ENCODE results near the gene TRABD2B. TPM values are rescaled to one million over a fixed set of nuclear protein-coding genes. Genes with fewer than 3 reads are reported as not detected.

The TRABD2B gene
- total RNA-seq, 1 donor: under 0.01 TPM

DNA sequence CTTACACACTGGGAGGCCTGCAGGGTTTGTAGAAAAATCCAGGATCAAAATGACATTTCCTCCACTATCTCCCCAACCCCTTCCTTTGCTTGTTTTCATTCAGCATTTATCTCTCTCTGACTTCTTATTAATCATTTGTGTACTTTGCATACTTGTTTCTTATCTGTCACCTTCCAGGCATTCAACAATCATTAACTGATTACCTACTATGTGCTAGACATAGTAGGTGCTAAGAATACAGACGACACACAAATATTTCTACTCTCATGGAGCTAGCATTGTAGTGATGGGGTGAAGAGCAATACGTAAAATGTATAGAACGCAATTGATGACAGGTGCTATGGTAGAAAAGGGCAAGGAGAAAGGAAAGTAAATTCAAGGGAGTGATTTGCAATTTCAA, 20.9 kb downstream of the TRABD2B start:
- Histone ChIP-seq H3K4me3 (ENCODE audit: insufficient read depth, low read length) (no peak overlapping the region), H3K27ac (ENCODE audit: low read depth, low read length) (no peak overlapping the region), H4K20me1 (ENCODE audit: insufficient read depth, low read length) (no peaks in the 10 kb centered on the region), H2AFZ (ENCODE audit: low read length) (no peak overlapping the region), H3K27me3 (ENCODE audit: insufficient read depth, low read length) (peaks cover 3% of the 10 kb centered on the region), H3K4me2 (ENCODE audit: insufficient read depth, low read length) (no peak overlapping the region), H3K36me3 (ENCODE audit: insufficient read depth, low read length) (no peaks in the 10 kb centered on the region), H3K9me3 (ENCODE audit: low read depth, low read length) (no peaks in the 10 kb centered on the region), H3K79me2 (ENCODE audit: insufficient read depth, low read length) (no peaks in the 10 kb centered on the region), H3K4me1 (ENCODE audit: insufficient read depth, low read length) (no peaks in the 10 kb centered on the region)
- no peak for DNase-seq (ENCODE audit: insufficient read length, low spot score, missing footprints)
- TF ChIP-seq, protein P1, sequence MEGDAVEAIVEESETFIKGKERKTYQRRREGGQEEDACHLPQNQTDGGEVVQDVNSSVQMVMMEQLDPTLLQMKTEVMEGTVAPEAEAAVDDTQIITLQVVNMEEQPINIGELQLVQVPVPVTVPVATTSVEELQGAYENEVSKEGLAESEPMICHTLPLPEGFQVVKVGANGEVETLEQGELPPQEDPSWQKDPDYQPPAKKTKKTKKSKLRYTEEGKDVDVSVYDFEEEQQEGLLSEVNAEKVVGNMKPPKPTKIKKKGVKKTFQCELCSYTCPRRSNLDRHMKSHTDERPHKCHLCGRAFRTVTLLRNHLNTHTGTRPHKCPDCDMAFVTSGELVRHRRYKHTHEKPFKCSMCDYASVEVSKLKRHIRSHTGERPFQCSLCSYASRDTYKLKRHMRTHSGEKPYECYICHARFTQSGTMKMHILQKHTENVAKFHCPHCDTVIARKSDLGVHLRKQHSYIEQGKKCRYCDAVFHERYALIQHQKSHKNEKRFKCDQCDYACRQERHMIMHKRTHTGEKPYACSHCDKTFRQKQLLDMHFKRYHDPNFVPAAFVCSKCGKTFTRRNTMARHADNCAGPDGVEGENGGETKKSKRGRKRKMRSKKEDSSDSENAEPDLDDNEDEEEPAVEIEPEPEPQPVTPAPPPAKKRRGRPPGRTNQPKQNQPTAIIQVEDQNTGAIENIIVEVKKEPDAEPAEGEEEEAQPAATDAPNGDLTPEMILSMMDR (IDR thresholded peaks at IDR 0.05; ENCODE audit: extremely low read depth, low read depth, low read length): no peak

DNA sequence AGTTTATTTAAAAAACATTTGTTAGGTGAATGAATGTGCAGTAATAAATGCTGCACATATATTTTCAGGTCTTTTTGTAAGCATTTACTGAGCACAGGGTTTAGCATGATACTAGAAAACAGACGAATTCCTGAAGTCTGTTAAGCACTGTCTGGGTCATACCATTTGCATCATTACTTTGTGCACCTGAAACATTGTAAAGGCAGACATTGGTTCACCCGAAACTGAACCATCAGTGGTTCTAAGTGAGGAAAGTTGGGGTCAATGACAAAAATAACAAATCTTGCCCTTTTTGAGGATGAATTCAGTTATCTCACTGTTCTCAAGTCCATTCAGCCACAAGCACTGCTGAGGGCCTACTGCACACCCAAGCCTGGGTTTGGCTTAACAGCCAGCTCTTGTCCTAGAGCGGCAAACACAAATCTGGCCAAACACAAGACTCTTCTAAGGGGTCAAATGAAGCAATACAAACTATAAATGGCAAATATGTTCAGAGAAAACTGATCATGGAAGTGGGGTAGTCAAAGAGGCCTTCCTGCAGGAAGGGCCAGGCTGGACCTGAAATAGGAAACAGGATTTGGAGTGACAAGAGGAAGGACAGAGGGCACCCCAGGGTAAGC, 21.8 kb downstream of the TRABD2B start:
- Histone ChIP-seq H3K27me3 (ENCODE audit: insufficient read depth, low read length) (peaks cover 3% of the 10 kb centered on the region), H2AFZ (ENCODE audit: low read length) (no peak overlapping the region), H4K20me1 (ENCODE audit: insufficient read depth, low read length) (no peaks in the 10 kb centered on the region), H3K9me3 (ENCODE audit: low read depth, low read length) (no peaks in the 10 kb centered on the region), H3K36me3 (ENCODE audit: insufficient read depth, low read length) (no peaks in the 10 kb centered on the region), H3K79me2 (ENCODE audit: insufficient read depth, low read length) (no peaks in the 10 kb centered on the region), H3K27ac (ENCODE audit: low read depth, low read length) (no peak overlapping the region), H3K4me1 (ENCODE audit: insufficient read depth, low read length) (no peaks in the 10 kb centered on the region), H3K4me3 (ENCODE audit: insufficient read depth, low read length) (no peak overlapping the region), H3K4me2 (ENCODE audit: insufficient read depth, low read length) (no peak overlapping the region)
- peak; percentile 65 for DNase-seq (ENCODE audit: insufficient read length, low spot score, missing footprints)
- TF ChIP-seq, protein P1 (IDR thresholded peaks at IDR 0.05; ENCODE audit: extremely low read depth, low read depth, low read length): no peak

DNA sequence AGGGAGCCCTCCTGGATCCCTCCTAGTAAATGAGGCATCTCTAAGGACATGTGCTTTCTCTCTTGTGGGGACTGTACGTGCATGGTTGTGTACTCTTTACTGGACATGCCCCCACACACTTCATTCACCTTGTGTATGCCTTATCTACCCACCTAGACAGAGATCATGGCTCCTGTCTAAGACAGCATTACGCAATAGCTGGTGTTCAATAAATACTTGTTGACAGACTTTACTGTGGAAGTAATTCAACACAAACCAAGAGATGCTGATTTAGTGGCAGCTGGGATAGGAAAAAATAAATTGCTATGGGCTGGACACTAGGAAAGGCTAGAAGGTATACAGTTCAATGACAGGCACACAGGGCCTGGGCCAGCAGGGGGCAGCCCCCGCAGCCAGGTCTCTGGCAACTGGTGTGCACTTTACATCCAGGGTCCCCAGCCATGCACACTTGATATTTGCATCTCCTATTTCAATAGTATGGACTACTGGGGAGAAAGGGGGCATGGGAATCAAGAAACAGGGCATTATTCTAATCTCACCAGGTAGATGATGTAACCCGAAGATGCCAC, 24.2 kb downstream of the TRABD2B start:
- Histone ChIP-seq H3K27me3 (ENCODE audit: insufficient read depth, low read length) (peaks cover 3% of the 10 kb centered on the region), H3K36me3 (ENCODE audit: insufficient read depth, low read length) (no peaks in the 10 kb centered on the region), H3K4me2 (ENCODE audit: insufficient read depth, low read length) (no peak overlapping the region), H3K9me3 (ENCODE audit: low read depth, low read length) (no peaks in the 10 kb centered on the region), H2AFZ (ENCODE audit: low read length) (no peak overlapping the region), H3K79me2 (ENCODE audit: insufficient read depth, low read length) (no peaks in the 10 kb centered on the region), H3K27ac (ENCODE audit: low read depth, low read length) (no peak overlapping the region), H3K4me3 (ENCODE audit: insufficient read depth, low read length) (no peak overlapping the region), H4K20me1 (ENCODE audit: insufficient read depth, low read length) (no peaks in the 10 kb centered on the region), H3K4me1 (ENCODE audit: insufficient read depth, low read length) (no peaks in the 10 kb centered on the region)
- no peak for DNase-seq (ENCODE audit: insufficient read length, low spot score, missing footprints)
- TF ChIP-seq, protein P1 (IDR thresholded peaks at IDR 0.05; ENCODE audit: extremely low read depth, low read depth, low read length): peak; percentile 39

DNA sequence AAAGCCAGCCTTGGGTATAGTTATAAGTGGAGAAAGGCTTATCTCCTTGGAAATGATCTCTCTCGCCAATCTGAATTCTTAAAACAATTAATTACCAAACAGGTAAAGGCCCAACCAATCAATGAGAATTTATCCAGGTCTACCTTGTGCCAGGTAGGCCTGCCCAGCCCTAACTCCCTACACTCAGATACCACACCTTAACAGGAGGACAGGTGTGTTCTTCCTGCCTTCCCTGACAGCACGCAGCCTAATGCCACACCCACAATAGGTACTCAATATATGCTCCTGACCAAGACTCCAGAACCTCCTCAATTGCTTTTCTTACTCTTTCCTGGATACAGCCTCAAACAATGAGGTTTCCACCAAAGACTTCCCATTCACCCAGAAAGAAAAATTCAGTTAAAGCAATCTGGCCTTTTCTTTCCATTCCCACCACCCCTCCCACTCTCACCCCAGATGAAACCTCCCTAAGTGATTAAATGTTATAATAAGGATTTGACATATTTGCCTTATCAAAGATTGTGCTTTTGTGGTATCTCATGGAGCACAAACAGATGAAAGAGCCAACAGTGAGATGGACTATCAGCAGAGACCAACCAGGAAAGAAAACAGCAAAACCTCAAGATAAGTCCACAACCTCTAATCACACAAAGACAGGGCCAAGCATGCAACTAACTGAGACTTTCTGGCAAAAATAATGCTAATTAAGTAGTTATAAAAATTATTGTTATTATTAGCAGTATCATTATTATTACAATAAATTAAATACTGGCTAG, 25.6 kb downstream of the TRABD2B start:
- Histone ChIP-seq H3K27ac (ENCODE audit: low read depth, low read length) (no peak overlapping the region), H3K9me3 (ENCODE audit: low read depth, low read length) (no peaks in the 10 kb centered on the region), H3K27me3 (ENCODE audit: insufficient read depth, low read length) (peaks cover 3% of the 10 kb centered on the region), H3K4me1 (ENCODE audit: insufficient read depth, low read length) (no peaks in the 10 kb centered on the region), H2AFZ (ENCODE audit: low read length) (no peak overlapping the region), H3K79me2 (ENCODE audit: insufficient read depth, low read length) (no peaks in the 10 kb centered on the region), H3K36me3 (ENCODE audit: insufficient read depth, low read length) (no peaks in the 10 kb centered on the region), H3K4me2 (ENCODE audit: insufficient read depth, low read length) (no peak overlapping the region), H4K20me1 (ENCODE audit: insufficient read depth, low read length) (no peaks in the 10 kb centered on the region), H3K4me3 (ENCODE audit: insufficient read depth, low read length) (no peak overlapping the region)
- TF ChIP-seq, protein P1 (IDR thresholded peaks at IDR 0.05; ENCODE audit: extremely low read depth, low read depth, low read length): no peak
- DNase-seq (ENCODE audit: insufficient read length, low spot score, missing footprints): no peak

All from osteoblast (primary cell).